H1 (cell line): ENCODE data around the gene PLXND1. TPM values are rescaled to one million over a fixed set of nuclear protein-coding genes. Genes with fewer than 3 reads are reported as not detected.

ENCODE experiments used
- BRCA1 ChIP-seq: IDR thresholded peaks from 2 replicates; pipeline ENCODE4 v1.6.1; 2012; ENCODE audit warnings: low read depth, low read length, improper control_type of control experiment
- CBX5 ChIP-seq: fragments of 300-800, 300-1000 bp; sonication (generic); IDR thresholded peaks from 2 replicates; pipeline ENCODE4 v1.7.1; 2016; ENCODE audit warnings: antibody characterized with exemption, low read length, low read depth
- CHD2 ChIP-seq: IDR thresholded peaks from 2 replicates; pipeline ENCODE4 v1.6.1; 2012; ENCODE audit warnings: low read length, improper control_type of control experiment
- CHD7 ChIP-seq: fragments of 300-600 bp; sonication (generic); IDR thresholded peaks from 2 replicates; pipeline ENCODE4 v1.7.1; 2012; ENCODE audit warnings: low read length, moderate library complexity, mild to moderate bottlenecking, inconsistent platforms; ENCODE audit not compliant: insufficient replicate concordance
- HDAC2 ChIP-seq, 2 experiments: fragments of 300-600 bp in 1 of 2; sonication (generic) in 1 of 2; IDR thresholded peaks; 2 replicates each; pipeline ENCODE4 v1.6.1; 2011 to 2012; ENCODE audit warnings: low read depth in 2 of 2, low read length in 2 of 2, mild to moderate bottlenecking in 2 of 2, moderate library complexity in 2 of 2, borderline replicate concordance in 1 of 2, inconsistent platforms in 1 of 2
- JUN ChIP-seq: IDR thresholded peaks from 2 replicates; pipeline ENCODE4 v1.6.1; 2011; ENCODE audit warnings: low read depth, mild to moderate bottlenecking, improper control_type of control experiment, low read length
- KDM4A ChIP-seq: IDR thresholded peaks from one replicate; pipeline ENCODE4 v1.7.1; 2012; ENCODE audit warnings: low read depth, mild to moderate bottlenecking, moderate library complexity, low read length, inconsistent platforms; ENCODE audit not compliant: severe bottlenecking
- SIX5 ChIP-seq: IDR thresholded peaks from 2 replicates; pipeline ENCODE4 v1.6.1; 2011; ENCODE audit warnings: mild to moderate bottlenecking, low read depth, low read length
- TEAD4 ChIP-seq: IDR thresholded peaks from 2 replicates; pipeline ENCODE4 v1.6.1; 2012; ENCODE audit warnings: low read depth, low read length, inconsistent platforms, mixed read lengths
- YY1 ChIP-seq: IDR thresholded peaks from 2 replicates; pipeline ENCODE4 v1.6.1; 2011; ENCODE audit warnings: low read depth, mild to moderate bottlenecking, low read length
- polyA plus RNA-seq, 7 experiments: library from polyadenylated mRNA; depleted of rRNA in 3 of 7; stranded (reverse) in 5 of 7; unstranded in 2 of 7; fragments of >200 nt in 5 of 7; fragments of 200-250 nt in 2 of 7; gene quantifications; 1 replicate in 5 of 7; 2 replicates in 1 of 7; 4 replicates in 1 of 7; pipeline versions ENCODE4 v1.2.1 to v1.2.3, GENCODE V29; 2011 to 2013; ENCODE audit warnings: missing spikeins in 2 of 7, mixed read lengths in 2 of 7
- total RNA-seq: library from RNA; stranded (reverse); fragmentation: NEBNext Ultra II Directional; extraction: Animal tissue kit (Norgen Biotek cat#: 25700); gene quantifications from 2 replicates; pipeline ENCODE4 v1.2.1, GENCODE V29; 2021
- TF ChIP-seq, protein P1 (sequence below): IDR thresholded peaks from 2 replicates; pipeline ENCODE4 v1.6.1; 2011; ENCODE audit warnings: low read length, improper control_type of control experiment

PLXND1 gene
- total and polyA plus RNA-seq, 2 of the 8 experiments (the other 6 are each of a cell fraction or from before 2014, with no cell fraction given): 17.7 to 66.4 TPM

GRCh38 chr3:129638481-129638880 lies 32.0 kb upstream of the PLXND1 start (continued):
- no peak for TF ChIP-seq CHD7
- no peak for TF ChIP-seq CHD2
- TF ChIP-seq TEAD4: no peak
- TF ChIP-seq KDM4A: no peak
- no peak for TF ChIP-seq CBX5
- no peak for TF ChIP-seq YY1
- TF ChIP-seq SIX5: no peak
- no peak for TF ChIP-seq BRCA1
- TF ChIP-seq HDAC2 (IDR thresholded peaks at IDR 0.05; ENCODE audit: borderline replicate concordance in 1 of 2, low read depth in 2 of 2, low read length in 2 of 2): no peak
- TF ChIP-seq, protein P1, sequence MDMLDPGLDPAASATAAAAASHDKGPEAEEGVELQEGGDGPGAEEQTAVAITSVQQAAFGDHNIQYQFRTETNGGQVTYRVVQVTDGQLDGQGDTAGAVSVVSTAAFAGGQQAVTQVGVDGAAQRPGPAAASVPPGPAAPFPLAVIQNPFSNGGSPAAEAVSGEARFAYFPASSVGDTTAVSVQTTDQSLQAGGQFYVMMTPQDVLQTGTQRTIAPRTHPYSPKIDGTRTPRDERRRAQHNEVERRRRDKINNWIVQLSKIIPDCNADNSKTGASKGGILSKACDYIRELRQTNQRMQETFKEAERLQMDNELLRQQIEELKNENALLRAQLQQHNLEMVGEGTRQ: no peak
- TF ChIP-seq JUN: no peak
